Central memory CD8-positive, alpha-beta T cell (primary cell): ENCODE results near the gene SUSD3.

Source experiments
- ATAC-seq: fragments of 150-1000 bp; cut with Tn5 transposase; replicated peaks from 2 replicates; pipeline ENCODE4 v1.10.0; 2022; ENCODE audit warnings: mild to moderate bottlenecking, moderate FRiP score, moderate number of reproducible peaks; ENCODE audit not compliant: poor library complexity, severe bottlenecking; ENCODE audit errors: extremely low read depth
- DNase-seq, 2 donors: peaks; one replicate each; pipeline ENCODE4 v3.0.0; 2021; ENCODE audit warnings: low spot score in 2 of 2
- H3K27ac Mint-ChIP-seq: one replicate; pipeline ENCODE4 v1.8.0; 2022; ENCODE audit warnings: low read depth, mild to moderate bottlenecking, moderate library complexity, mixed read lengths
- H3K27me3 Mint-ChIP-seq: one replicate; pipeline ENCODE4 v1.8.0; 2022; ENCODE audit warnings: mixed read lengths
- H3K36me3 Mint-ChIP-seq: one replicate; pipeline ENCODE4 v1.8.0; 2022; ENCODE audit warnings: mild to moderate bottlenecking, moderate library complexity, mixed read lengths; ENCODE audit not compliant: insufficient read depth
- H3K4me1 Mint-ChIP-seq: one replicate; pipeline ENCODE4 v1.8.0; 2022; ENCODE audit warnings: mixed read lengths
- H3K4me3 Mint-ChIP-seq: one replicate; pipeline ENCODE4 v1.8.0; 2022; ENCODE audit warnings: mild to moderate bottlenecking, moderate library complexity, mixed read lengths
- H3K9me3 Mint-ChIP-seq: one replicate; pipeline ENCODE4 v1.8.0; 2022; ENCODE audit warnings: mixed read lengths

The SUSD3 gene

GRCh38 chr9:93087971-93088655 is 29.6 kb downstream of the SUSD3 start:
- Mint-ChIP-seq H3K27ac (no peak overlapping the region), H3K9me3 (no peaks in the 10 kb centered on the region), H3K36me3 (peaks cover 9% of the 10 kb centered on the region), H3K4me3 (no peak overlapping the region), H3K27me3 (no peaks in the 10 kb centered on the region), H3K4me1 (peaks cover 18% of the 10 kb centered on the region)
- DNase-seq: no peak
- ATAC-seq: no peak

DNA sequence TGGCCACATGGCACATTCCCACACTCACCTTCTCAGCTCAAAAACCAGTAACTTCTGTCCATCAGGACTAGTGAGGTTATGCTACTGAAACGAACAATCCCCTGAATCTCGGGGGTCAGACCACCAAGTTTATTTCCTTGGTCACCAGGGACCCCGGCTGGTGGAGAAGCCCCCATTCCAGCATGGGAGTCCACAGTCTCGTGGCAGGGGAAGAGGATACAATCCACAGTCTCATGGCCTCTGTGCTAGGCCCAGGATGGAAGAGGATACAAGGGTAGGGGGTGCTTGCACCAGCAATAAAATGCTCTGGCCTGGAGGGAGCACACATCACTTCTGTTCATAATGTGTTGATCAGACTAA is 30.1 kb downstream of the SUSD3 start:
- no peaks in the 10 kb centered on the region for H3K27me3 Mint-ChIP-seq

DNA sequence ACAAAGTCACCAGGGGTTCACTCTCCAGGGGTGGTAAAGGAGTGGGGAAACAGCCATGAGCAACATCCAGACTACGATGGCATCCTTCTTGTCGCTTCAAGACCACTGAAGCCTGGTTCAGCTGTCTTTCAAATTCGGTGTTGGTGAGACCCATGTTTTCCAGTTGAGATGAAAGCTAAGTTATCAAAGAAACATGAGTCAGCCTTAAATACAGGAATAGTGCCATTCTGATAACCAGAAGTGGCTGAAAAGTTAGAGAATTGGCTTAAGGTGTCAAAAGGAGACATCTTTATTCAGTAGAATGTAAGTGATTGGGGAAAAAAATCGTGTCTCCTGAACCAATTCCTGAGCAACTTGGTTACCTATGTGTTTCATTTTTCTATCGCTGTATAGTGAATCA is 30.5 kb downstream of the SUSD3 start:
- Mint-ChIP-seq H3K4me3 (no peak overlapping the region), H3K4me1 (peaks cover 19% of the 10 kb centered on the region), H3K27me3 (no peaks in the 10 kb centered on the region), H3K36me3 (peaks cover 6% of the 10 kb centered on the region), H3K9me3 (no peaks in the 10 kb centered on the region), H3K27ac (no peak overlapping the region)
- DNase-seq: no peak
- ATAC-seq: no peak

More for the DNA sequence above, 30.1 kb downstream of the SUSD3 start:
- peaks cover 19% of the 10 kb centered on the region for H3K4me1 Mint-ChIP-seq
- H3K36me3 Mint-ChIP-seq: peaks cover 8% of the 10 kb centered on the region
- no peaks in the 10 kb centered on the region for H3K9me3 Mint-ChIP-seq
- ATAC-seq (no peak), DNase-seq (no peak)
- no peak overlapping the region for H3K4me3 Mint-ChIP-seq
- no peak overlapping the region for H3K27ac Mint-ChIP-seq

GRCh38 chr9:93089481-93089991 is 31.0 kb downstream of the SUSD3 start:
- H3K9me3 Mint-ChIP-seq: no peaks in the 10 kb centered on the region
- H3K4me1 Mint-ChIP-seq: peaks cover 24% of the 10 kb centered on the region
- ATAC-seq (no peak), DNase-seq (no peak)
- H3K4me3 Mint-ChIP-seq: no peak overlapping the region
- no peak overlapping the region for H3K27ac Mint-ChIP-seq
- no peaks in the 10 kb centered on the region for H3K27me3 Mint-ChIP-seq
- peaks cover 7% of the 10 kb centered on the region for H3K36me3 Mint-ChIP-seq

GRCh38 chr9:93090091-93090655 is 31.7 kb downstream of the SUSD3 start:
- Mint-ChIP-seq H3K27me3 (no peaks in the 10 kb centered on the region), H3K36me3 (peaks cover 7% of the 10 kb centered on the region), H3K4me3 (no peak overlapping the region), H3K4me1 (peaks cover 29% of the 10 kb centered on the region), H3K9me3 (no peaks in the 10 kb centered on the region), H3K27ac (no peak overlapping the region)
- ATAC-seq: no peak
- no peak for DNase-seq

DNA sequence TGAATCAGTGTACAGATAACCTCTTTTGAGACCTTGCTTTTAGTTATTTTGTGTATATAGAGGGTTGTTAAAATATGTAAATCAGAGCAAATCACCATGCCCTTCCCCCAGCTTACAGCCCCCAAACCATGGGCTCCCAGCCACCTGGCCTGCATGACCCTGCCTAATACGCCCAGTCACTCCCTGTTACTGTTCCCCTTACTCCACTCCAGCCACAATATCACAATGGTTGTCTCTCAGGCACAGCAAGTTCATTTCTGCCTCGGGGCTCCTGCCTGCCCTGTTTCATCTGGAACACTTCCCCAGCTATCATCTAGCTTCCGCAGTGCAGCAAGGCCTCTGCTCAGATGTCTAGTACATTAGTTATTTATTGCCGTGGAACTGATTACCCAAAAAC is 32.6 kb downstream of the SUSD3 start:
- H3K4me1 Mint-ChIP-seq: peaks cover 29% of the 10 kb centered on the region
- H3K27me3 Mint-ChIP-seq: no peaks in the 10 kb centered on the region
- ATAC-seq: no peak
- no peak overlapping the region for H3K4me3 Mint-ChIP-seq
- no peak overlapping the region for H3K27ac Mint-ChIP-seq
- no peak for DNase-seq
- H3K9me3 Mint-ChIP-seq: no peaks in the 10 kb centered on the region
- peaks cover 9% of the 10 kb centered on the region for H3K36me3 Mint-ChIP-seq

DNA sequence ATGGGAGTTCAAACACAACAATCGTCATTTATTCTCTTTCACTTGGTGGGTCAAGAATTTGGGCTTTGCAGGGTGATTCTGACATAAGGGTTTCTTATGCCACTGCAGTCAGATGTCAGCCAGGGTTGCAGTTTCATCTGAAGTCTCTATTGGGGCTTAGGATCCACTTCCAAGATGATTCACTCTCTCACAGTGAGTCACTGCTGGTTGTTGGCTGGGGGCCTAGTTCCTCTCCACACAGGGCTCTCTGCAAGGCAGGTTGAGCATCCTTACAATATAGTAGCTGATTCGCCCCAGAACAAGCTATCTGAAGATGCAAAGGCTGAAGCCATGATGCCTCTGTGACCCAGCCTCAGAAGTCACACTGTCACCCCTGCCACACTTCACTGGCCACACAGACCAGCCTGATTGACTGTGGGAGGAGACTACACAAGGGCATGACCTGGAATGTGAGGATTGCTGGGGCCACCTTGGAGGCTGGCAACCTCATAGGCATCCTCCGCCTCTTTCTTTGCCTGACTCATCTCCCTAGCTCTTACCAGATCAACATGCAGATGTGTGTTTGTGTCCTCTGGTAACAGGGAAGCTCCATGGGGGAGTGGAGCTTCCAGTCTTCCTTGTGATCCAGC is 33.1 kb downstream of the SUSD3 start:
- no peak for DNase-seq
- Mint-ChIP-seq H3K4me1 (peaks cover 29% of the 10 kb centered on the region), H3K27ac (no peak overlapping the region), H3K36me3 (peaks cover 9% of the 10 kb centered on the region), H3K4me3 (no peak overlapping the region), H3K9me3 (no peaks in the 10 kb centered on the region), H3K27me3 (no peaks in the 10 kb centered on the region)
- no peak for ATAC-seq

DNA sequence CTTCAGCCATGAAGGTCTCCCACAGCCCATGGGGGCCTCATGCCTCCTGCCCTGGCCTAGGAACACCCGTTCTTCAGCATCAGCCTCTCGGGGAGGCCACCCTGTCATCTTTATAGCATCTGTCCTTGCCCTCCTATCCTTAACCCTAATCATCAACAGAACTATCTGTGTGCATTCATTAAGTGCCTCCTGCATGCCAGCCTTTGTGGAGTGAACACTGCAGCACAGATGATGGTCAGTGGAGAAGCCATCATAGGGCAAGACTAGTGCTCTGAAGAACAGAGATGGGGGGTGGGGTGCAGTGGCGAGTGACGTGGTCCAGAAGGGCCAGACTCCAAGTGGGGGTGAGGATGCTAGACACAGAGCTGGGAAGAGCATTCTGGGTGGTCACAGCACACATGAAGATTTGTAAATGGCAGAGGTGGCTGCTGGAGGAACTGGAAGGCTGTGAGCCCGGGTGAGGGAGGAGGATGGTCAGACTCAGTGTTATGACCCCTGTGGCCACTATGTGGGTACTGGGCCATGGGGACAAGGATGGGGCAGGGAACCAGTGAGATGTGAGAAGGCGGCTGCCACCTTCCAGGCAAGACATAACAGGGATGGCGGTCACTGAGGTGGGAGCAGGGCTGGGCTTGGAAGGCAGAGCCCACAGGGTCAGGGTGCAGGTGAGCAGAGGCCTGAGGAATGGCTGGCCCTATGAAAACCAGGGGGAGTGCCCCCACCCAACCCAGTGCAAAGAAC is 33.9 kb downstream of the SUSD3 start:
- Mint-ChIP-seq H3K4me1 (peaks cover 37% of the 10 kb centered on the region), H3K9me3 (no peaks in the 10 kb centered on the region), H3K27me3 (no peaks in the 10 kb centered on the region), H3K27ac (peak overlapping the region; percentile 3), H3K4me3 (peak overlapping the region; percentile 12), H3K36me3 (peaks cover 12% of the 10 kb centered on the region)
- DNase-seq (no peak), ATAC-seq (no peak)

DNA sequence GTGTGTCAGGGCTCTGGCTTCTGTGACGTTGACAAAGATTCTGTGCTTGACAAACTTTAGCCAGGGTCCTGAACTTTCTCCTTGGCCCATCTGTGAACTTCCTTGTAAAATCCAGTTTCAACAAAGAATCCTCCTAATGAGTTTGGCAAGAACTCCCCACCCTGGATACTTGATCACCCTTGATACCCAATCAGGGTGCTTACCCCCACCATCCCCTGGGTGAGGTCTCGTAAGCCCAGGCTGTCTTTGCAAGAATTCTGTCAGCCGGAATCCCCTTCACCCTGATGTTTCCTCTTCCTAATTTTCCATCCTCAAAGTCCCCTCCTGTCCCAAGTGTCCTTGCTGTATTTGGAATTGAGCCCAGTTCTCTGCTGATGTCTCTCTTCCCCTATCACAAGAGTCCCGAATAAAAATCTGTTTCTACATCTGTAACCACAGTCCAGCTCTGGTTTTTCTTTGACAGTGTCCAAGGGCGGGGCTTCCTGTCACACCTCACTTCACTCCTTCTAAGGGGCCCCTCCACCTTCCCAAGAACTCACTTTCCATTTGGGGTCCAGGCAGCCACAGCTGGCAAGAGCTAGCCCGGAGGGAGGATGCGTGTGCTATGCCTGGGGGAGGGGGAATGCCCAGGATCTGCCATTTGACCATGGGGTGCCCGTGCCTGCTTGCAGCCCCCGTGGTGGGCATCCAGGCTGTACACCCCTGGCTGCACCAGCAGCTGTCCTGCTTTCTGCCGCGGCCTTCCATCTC is 34.8 kb downstream of the SUSD3 start:
- ATAC-seq: no peak
- peaks cover 15% of the 10 kb centered on the region for H3K36me3 Mint-ChIP-seq
- H3K4me3 Mint-ChIP-seq: peak overlapping the region; percentile 88
- DNase-seq: no peak
- no peaks in the 10 kb centered on the region for H3K9me3 Mint-ChIP-seq
- no peaks in the 10 kb centered on the region for H3K27me3 Mint-ChIP-seq
- H3K27ac Mint-ChIP-seq: peak overlapping the region; percentile 94
- peaks cover 45% of the 10 kb centered on the region for H3K4me1 Mint-ChIP-seq

DNA sequence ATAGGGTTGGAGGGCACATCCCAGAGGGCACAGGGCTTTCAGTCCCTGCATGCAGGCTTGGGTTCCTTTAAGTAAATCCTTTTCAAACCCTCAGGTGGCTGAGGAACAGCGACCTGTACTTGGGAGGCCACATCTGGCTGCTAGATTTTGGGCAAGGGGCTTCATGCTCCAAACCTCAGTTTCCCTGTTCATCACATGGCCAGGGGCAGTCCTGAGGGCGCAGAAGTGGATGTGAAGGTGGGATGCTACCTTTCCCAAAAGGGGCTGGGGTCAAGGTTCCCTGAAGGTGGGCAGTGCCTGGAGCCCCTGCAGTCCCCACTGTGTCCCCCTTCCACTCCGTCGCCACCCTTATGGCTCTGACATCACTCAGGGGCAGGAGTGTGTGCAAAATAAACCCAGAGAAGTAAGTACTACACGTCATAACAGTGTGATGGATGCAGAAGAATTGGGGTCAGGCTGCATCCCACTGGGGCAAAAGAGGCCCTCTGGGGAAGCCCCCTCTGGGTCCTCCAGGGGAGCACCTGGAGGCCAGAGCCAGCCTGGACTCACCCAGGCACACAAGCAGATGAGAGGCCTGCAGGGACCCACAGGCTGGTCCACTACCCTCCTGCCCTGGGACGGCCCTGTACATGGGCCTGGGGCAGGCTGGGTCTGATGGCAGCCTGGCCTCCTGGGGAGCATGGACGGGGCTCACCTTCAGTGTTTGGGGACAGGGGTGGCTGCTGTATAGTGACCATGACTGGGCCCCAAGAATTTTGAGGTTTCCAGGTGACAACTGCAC is 35.6 kb downstream of the SUSD3 start:
- peak overlapping the region; percentile 94 for H3K27ac Mint-ChIP-seq
- ATAC-seq (no peak), DNase-seq (no peak)
- peak overlapping the region; percentile 88 for H3K4me3 Mint-ChIP-seq
- peaks cover 15% of the 10 kb centered on the region for H3K36me3 Mint-ChIP-seq
- H3K27me3 Mint-ChIP-seq: no peaks in the 10 kb centered on the region
- peaks cover 48% of the 10 kb centered on the region for H3K4me1 Mint-ChIP-seq
- H3K9me3 Mint-ChIP-seq: no peaks in the 10 kb centered on the region

GRCh38 chr9:93094658-93095204 is 36.2 kb downstream of the SUSD3 start:
- Mint-ChIP-seq H3K27me3 (no peaks in the 10 kb centered on the region), H3K9me3 (no peaks in the 10 kb centered on the region), H3K4me1 (peaks cover 53% of the 10 kb centered on the region), H3K36me3 (peaks cover 17% of the 10 kb centered on the region), H3K4me3 (peak overlapping the region; percentile 88), H3K27ac (peak overlapping the region; percentile 94)
- DNase-seq (no peak), ATAC-seq (no peak)
